Ramos (cell line): Measurements from ENCODE around the gene RNF212B.
"Not testable (repeated sequence)": the region's sequence is repeated elsewhere in the genome, so short reads cannot be mapped to it uniquely, and the experiment has no call there.

Source experiments
- in situ Hi-C: fragments of 300-500 bp; cut with MboI; formaldehyde crosslinking; loops from one replicate; pipeline ENCODE4 v1.14.3; 2022; ENCODE audit warnings: low sequenced_read_pairs; ENCODE audit not compliant: unreplicated experiment

The RNF212B gene, protein sequence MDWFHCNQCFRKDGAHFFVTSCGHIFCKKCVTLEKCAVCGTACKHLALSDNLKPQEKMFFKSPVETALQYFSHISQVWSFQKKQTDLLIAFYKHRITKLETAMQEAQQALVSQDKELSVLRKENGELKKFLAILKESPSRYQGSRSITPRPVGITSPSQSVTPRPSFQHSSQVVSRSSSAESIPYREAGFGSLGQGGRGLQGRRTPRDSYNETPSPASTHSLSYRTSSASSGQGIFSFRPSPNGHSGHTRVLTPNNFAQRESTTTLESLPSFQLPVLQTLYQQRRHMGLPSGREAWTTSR

DNA sequence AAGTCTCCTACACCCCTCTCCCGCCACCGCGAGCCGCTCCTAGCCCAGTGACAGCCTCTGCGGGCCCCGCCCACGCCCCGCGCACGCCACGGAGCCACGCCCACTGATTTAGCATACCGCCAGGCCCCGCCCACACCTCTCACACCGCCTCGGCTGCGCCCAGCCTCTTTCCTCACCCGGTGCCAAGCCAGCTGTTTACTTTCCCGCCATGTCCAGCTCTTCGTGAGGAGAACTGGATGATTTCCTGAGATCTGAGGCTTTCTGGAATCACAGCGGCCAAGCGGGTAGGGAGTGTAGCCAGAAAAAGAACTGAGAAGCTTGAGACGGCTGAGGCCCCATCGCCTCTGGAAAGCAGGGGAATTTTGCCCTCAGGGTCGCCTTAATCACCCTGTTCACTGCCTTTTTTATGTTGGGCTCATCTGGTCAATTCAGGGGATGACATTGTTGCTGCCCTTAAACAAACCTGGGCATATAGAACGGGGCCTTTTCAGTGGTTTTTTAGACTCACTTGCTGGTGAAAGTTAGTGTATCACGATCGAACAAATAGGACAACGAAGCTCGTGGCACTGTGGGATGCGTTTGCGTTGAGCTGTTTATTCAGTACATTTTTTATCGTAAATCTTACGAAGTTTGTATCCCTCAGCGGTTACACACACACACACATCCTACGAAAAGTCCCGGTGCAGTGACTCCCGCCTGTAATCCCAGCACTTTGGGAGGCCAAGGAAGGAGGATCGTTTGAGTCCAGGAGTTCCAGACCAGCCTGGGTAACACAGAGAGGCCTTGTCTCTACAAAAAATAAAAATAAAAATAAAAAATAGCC is at the start of gene RNF212B:
Gene RNF212B, plus strand, starts transcription at position 165 of the 823 bp plus-strand sequence. CDS start 2,410 bp downstream, outside the sequence.
- in situ Hi-C loops, result no loop called here

DNA sequence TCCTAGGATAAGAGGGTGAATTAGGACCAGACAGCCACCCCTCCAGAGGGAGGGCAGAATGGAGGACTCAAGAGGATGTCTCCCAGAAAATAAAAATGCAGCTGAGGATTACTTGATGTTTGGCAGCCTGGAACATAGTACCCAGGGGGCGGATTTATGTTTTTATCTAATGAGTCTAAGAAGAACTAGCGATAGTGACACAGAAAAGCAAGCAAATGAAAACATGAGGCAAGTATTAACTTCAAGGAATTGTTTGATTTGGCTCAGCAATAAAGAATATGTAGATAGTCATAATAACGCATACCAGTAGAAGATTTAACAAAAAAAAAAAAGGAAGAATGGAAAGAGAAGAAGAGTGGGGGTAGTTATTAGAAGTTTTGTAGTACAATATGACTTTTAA is 44.3 kb upstream of the RNF212B start:
- in situ Hi-C loops, result no loop called here

DNA sequence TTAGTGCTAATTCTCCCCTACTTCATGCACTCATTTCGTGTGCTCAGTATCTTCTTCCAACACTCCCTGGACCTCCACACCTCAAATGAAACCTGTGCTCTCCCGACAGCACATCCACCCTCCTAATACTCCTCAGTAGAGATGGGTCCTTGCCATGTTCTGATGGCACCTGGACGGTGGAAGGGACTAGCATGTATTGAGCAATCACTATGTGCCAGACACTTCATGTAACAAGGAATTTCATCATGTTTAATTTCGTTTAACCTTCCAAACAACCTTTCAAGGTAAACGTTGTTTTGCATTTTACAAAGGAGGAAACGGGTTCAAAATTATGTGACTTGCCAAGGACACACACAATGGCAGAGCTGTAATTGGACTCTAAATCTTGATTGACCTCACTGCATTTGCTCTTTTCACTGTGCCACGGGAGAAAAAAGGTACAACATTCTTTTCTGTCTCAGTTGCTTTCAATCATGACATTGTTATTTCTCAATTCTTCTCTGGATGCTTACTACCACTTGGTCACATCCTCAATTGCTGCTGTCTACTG is 42.1 kb upstream of the RNF212B start:
- in situ Hi-C loops, result no loop called here

DNA sequence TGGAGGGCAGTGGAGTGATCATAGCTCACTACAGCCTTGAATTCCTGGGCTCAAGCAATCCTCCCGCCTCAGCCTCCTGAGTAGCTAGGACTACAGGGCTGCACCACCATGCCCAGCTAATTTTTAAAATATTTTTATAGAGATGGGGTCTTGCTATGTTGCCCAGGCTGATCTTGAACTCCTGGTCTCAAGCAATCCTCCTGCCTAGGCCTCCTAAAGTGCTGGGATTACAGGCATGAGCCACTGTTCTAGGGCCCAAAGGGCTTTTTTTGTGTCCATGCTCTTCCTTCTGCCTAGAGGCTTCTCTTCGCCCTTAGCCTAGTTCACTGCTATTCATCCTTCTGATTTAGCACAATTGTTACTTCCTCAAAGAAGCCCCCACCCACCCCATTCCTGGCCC is 41.2 kb upstream of the RNF212B start:
- in situ Hi-C loops, result not testable (repeated sequence)

DNA sequence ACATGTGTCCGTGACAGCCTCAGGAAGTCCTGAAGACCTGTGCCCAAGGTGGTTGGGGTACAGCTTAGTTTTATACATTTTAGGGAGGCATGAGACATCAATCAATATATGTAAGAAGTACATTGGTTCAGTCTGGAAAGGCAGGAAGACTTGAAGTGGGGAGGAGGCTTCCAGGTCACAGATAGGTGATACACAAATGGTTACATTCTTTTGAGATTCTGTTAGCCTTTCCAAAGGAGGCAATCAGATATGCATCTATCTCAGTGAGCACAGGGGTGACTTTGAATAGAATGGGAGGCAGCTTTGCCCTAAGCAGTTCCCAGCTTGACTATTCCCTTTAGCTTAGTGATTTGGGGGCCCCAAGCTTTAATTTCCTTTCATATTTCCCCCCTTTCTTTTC is 38.6 kb upstream of the RNF212B start:
- in situ Hi-C loops, result not testable (repeated sequence)

DNA sequence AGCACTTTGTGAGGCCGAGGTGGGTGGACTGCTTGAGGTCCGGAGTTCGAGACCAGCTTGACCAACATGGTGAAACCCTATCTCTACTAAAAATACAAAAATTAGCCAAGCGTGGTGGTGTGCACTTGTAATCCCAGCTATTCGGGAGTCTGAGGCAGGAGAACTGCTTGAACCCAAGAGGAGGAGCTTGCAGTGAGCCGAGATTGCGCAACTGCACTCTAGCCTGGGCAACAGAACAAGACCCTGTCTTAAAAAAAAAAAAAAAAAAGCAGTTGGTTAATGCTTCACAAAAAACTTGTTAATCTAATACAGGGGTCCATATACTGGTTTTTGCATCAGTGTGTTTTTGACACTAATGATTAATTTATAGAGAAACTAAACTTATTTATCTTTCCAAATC is 35.7 kb upstream of the RNF212B start:
- in situ Hi-C loops, result no loop called here

DNA sequence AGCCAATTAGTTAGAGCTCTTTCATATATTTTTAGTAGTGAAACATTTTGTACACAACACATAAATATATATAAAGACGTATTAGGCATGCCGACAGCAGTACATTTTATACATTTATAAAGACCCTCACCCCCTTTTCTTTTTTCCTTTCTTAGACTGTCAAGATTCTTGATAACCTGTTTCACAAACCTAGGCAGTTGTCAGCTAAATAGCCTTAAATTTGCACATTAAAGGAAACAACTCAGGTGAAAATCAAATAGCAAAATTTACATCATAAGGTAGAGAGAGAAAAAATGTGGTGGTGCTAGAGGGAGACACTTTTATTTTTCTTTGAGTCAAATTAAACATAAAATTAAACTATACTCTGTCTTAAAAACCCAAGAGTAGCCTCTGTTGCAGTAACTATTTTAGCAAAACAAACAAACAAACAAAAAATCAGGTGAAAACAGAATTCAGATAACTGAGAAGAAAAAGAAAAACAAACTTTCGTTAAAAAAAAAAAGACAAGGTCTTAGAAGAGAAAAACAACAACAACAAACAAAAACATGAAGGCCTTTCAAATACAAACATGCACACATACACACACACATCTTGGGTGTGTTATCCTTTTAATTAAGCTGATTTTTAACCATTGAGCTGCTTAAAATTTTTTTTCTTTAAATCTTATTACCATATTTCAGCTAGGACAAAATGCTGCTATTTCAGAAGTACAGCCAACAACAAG is 31.2 kb upstream of the RNF212B start:
- in situ Hi-C loops, result no loop called here

DNA sequence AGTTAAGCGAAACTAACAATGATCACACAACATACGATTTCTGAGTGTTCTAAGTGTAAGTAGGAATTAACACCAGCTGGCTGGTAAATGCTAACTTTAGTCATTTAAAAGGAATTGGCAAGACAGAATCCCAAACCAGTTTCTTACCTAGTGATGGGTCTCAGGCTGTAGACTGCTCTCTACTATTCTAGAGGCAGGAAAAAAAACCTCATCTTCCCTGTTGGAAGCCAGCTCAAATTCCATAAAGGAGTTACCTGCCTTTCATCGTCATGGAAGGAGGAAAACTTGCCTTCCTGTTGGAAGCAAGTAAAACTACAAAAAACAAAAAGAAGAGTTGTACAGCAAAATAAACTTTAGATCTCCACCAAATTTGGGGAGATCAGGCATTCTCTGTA is 30.6 kb upstream of the RNF212B start:
- in situ Hi-C loops, result no loop called here

DNA sequence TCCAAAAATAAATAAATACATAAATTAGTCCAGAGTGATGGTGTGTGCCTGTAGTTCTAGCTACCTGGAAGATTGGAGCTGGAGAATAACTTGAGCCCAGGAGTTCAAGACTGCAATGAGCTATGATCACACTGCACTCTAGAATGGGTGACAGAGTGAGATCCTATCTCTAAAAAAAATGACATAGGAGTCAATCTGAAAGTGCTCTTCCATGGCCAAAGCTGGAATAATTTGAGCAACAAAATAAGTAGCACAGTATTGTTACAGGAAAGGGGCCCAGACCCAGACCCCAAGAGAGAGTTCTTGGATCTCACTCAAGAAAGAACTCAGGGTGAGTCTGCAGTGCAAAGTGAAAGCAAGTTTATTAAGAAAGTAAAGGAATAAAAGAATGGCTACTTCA is 29.4 kb upstream of the RNF212B start:
- in situ Hi-C loops, result no loop called here

DNA sequence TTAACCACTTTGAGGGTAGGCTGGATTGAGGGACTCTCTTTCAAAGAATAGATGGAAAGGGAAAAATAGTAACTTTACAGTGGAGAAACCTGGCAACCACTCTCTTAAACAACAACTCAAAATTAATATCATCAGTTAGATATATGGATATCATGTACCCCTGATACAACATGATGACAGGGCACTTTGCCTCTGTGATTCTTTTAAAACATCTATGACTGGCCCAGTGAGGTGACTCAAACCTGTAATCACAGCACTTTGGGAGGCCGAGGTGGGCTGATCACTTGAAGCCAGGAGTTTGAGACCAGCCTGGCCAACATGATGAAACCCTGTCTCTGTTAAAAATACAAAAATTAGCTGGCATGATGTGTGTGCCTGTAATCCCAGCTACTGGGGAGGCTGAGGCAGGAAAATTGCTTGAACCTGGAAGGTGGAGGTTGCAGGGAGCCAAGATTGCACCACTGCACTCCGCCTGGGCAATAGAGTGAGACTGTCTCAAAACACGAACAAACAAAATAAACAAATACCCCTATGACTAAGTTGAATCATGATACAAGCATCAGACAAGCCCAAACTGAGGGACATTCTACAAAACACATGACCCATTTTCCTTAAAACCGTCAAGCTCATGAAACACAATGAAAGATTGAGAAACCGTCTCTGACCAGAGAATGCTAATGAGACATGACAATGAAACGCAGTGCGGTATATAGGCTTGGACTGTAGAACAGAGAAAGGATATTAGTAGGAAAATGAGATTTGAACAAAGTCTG is 27.9 kb upstream of the RNF212B start:
- in situ Hi-C loops, result no loop called here

DNA sequence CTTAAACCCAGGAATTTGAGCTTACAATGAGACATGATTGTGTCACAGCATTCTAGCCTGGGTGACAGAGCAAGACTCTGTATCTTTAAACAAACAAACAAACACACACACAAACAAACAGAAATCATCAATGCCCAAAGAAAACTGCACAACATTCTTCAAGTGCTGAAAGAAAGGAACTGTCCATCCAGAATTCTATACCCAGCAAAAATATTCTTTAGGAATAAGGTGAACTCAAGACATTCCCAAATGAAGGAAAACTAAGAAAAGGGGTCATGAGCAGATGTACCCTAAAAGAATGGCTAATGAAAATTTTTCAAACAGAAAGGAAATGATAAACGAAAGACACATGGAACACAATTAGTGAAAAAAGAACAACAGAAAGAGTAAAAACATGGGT is 22.3 kb upstream of the RNF212B start:
- in situ Hi-C loops, result no loop called here

DNA sequence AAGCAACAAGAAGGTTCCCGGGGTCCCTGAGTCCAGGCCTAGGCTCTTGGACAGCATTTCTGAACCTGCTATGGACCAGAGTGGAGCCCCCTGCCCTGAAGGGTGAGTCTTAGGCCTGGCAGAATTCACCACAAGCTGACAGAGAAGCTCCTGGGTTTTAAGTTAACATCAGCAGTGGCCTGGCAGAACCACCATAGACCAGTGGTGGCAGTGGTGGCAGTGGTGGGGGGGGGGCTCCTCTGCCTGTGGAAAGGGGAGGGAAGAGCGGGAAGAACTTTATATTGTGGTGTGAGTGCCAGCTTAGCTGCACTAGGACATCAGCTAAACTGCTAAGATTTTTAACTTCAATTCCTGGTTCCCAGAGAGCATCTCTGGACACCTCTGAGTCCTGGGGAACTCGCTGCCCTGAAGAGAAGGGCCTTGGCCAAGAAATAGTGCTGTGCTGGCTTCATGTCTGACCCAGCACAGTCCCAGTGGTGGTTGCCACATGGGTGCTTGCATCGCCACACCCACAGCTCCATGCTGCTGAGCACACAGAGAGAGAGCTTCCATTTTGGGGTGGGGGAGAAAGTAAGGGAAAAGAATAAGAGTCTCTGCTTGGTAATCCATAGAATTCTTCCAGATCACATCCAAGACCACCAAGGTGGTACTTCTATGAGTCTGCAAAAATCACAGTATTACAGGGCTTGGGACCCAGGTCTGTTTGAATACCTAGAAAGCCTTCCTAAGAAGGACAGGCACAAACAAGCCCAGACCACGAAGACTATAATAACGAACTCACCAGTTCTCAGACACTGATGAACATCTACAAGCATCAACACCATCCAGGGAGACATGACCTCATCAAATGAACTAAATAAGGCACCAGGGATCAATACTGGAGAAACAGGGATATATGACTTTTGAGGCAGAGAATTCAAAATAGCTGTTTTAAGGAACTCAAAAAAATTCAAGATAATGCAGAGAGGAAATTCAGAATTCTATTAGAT is 20.4 kb upstream of the RNF212B start:
- in situ Hi-C loops, result no loop called here

DNA sequence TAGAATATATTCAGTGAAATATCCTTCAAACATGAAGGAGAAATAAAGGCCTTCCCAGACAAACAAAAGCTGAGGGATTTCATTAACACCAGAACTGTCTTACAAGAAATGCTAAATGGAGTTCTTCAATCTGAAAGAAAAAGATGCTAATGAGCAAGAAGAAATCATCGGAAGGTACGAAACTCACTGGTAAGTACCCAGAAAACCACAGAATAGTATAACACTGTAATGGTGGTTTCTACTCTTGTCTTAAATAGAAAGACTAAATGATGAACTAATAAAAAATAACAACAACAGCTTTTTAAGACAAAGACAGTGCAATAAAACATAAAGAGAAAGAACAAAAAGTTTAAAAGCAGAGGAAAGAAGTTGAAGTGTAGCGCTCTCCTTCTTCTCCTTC is 18.7 kb upstream of the RNF212B start:
- in situ Hi-C loops, result no loop called here

DNA sequence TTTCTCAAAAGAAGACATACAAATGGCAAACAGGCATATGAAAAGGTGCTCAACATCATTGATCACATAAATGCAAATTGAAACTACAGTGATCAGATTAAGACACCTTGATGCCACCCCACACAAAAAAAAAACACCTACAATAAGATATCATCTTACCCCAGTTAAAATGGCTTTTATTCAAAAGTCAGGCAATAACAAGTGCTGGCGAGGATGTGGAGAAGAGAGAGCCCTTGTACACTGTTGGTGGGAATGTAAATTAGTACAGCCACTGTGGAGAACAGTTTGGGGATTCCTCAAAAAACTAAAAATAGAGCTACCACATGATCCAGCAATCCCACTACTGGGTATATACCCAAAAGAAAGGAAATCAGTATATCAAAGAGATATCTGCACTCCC is 12.8 kb upstream of the RNF212B start:
- in situ Hi-C loops, result not testable (repeated sequence)

DNA sequence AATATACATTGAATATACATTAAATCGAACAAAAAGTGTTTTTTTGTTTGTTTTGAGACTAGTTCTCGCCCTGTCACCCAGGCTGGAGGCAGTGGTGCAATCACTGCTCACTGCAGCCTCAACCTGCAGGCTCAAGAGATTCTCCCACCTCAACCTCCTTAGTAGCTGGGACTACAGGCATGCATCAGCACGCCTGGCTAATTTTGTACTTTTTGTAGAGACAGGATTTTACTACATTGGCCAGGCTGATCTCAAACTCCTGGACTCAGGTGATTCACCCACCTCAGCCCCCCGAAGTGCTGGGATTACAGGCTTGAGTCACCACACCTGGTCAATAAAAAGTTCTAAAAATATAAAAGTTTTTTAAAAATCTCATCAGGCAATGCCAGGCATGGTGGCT is 10.2 kb upstream of the RNF212B start:
- in situ Hi-C loops, result no loop called here

DNA sequence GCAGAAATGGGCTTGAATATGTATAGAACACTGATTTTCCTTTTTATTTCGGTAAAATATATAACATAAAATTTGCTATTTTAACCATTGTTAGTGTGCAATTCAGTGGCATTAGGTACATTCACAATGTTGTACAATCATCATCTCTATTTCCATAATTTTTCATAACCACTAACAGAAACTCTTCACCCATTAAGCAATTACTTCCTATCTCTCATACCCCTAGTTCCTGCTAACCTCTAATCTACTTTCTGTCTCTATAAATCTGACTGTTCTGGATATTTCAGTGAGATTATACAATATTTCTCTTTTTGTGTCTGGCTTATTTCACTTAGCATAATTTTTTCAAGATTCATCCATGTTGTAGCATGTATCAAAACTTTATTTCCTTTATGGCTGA is 8.9 kb upstream of the RNF212B start:
- in situ Hi-C loops, result no loop called here

DNA sequence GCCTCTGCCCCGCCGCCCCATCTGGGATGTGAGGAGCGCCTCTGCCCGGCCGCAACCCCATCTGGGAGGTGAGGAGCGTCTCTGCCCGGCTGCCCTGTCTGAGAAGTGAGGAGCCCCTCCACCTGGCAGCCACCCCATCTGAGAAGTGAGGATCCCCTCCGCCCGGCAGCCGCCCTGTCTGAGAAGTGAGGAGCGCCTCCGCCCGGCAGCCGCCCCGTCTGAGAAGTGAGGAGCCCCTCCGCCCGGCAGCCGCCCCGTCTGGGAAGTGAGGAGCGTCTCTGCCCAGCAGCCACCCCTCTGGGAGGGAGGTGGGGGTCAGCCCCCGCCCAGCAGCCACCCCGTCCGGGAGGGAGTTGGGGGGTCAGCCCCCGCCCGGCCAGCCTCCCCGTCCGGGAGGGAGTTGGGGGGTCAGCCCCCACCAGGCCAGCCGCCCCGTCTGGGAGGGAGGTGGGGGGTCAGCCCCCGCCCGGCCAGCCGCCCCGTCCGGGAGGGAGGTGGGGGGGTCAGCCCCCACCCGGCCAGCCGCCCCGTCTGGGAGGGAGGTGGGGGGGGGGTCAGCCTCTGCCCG is 5.4 kb upstream of the RNF212B start:
- in situ Hi-C loops, result not testable (repeated sequence)

DNA sequence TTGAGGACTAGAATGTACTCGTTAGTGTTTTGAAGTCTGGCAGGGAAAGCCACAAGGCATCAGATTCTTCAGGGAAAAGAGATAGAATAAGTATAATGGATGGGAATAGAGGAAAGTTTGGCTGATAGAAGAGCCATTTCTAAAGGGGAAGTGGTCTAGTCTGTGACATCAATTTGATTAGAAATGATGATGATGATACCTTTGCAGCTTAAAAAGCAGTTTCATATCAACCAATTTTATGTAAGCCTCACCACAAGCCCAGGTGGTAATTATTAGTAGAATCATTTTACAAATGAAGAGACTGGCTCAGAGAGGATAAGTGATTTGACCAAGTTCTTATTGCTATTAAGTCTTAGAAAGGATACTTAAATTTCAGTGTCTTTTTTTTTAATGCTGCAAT is 2.9 kb downstream of the RNF212B start:
- in situ Hi-C loops, result no loop called here
